T-helper 2 cell (primary cell): Measurements from ENCODE around the gene TOR4A.

ENCODE experiments used
- DNase-seq, 5 experiments: peaks; one replicate each; pipeline versions ENCODE4 v3.0.0 to v3.0.0-alpha.2; 2012 to 2022
- total RNA-seq, 2 donors: gene quantifications; one replicate each; lab custom pipeline; 2026; lab: John Stamatoyannopoulos, UW

Gene TOR4A
- total RNA-seq = 4.0 to 4.1 reads per million in 2 donors

GRCh38 chr9:137277329-137278041 lies at the start of gene TOR4A:
TSS of gene TOR4A (plus strand) at chr9:137277726. CDS start at chr9:137278690, 964 bp downstream.
- peak in 1 of 5 experiments; percentile 40 for DNase-seq

GRCh38 chr9:137227853-137228505 lies 49.5 kb upstream of the TOR4A start:
- DNase-seq = no peak

- DNase-seq = no peak
Observed at GRCh38 chr9:137228506-137228967, 49.0 kb upstream of the TOR4A start.

DNA sequence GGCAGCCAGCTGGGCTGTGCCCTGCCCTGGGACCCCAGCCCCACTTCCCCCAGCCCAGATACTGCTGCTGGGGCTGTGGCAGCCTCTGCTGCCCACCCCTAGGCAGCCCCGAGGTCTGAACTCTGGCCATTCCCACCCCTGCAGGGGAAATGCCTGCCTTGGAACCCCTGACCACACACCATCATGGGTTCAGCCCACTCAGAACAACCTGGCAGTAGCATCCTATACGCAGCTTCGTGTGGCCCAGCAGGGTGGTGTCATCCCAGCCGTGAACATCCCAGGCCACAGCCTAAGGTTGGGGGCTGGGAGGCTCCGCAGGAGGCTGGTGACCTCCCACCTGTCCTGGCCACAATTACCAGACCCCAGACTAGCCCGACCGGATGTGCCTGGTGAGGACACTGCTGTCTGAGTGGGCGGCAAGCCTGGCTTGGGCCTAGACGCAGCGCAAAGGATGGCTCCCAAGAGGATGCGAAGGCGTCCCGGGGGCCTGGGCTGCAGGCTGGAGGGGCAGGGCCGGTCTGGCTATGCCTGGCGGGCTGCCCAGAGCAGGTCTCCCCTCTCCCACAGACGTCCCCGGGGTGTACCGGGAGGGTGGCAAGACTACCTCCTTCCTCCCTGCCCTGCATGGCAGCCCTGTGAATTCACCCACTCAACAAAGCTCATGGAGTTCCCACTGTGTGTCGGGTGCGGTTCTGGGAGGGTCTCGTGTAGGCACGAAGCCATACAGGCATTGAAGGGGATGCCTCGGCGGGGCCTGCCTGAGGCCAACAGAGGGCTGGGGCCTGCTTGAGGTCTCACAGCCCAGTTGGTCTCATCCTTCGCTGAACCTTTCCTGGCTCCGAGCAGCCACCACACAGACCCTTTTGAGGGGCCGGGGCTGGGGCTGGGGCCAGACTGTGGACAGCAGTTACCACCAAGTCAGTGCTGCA lies 48.3 kb upstream of the TOR4A start:
- no peak for DNase-seq

DNA sequence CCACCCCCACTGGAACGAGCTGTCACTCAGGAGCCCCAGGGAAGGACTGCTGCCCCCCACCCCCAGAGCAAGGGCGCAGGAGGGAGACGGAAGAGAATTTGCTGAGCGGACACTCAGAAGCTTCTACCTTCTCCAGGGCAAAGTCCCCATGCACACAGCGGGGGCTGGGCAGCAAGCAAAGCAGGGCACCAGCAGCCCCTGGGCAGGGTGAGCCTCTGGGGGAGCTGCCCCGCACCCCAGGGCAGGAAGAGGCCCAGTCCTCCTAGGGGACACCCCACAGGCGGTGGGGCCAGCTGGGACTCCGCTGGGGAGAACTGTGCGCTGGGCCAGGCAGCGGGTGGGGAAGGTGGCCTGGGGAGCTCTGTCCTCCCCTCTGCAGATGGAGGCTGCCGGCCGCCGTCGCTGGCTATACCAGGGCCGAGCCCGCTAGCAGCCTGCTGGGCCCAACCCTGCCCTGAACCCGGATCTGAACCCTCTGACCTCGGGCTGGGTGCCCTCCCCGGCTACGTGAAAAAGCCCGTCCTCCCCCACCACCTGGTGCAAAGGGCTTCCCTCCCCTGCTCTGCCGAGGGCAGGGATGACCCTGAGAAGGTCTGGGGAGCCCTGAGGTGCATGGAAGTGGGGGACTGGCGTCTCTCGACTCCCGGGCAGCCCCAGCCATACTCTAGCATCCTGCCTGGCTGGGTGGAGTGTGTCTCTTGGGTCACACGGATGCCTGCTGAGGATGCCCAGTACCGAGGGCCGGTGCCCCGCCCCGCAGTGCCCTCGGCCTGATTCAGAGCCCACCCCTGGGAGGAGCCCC lies 47.4 kb upstream of the TOR4A start:
- DNase-seq = no peak

GRCh38 chr9:137230705-137231371 lies 46.7 kb upstream of the TOR4A start, which contains the start of gene SLC34A3:
TSS of gene SLC34A3 (plus strand) at chr9:137230901. CDS start at chr9:137231703, 802 bp downstream.
- no peak for DNase-seq

- DNase-seq = no peak
Observed at GRCh38 chr9:137231372-137232039, 46.0 kb upstream of the TOR4A start.

- no peak for DNase-seq
Observed at GRCh38 chr9:137232101-137232500, 45.4 kb upstream of the TOR4A start.

GRCh38 chr9:137232510-137232909 lies 45.0 kb upstream of the TOR4A start:
- DNase-seq = no peak

DNA sequence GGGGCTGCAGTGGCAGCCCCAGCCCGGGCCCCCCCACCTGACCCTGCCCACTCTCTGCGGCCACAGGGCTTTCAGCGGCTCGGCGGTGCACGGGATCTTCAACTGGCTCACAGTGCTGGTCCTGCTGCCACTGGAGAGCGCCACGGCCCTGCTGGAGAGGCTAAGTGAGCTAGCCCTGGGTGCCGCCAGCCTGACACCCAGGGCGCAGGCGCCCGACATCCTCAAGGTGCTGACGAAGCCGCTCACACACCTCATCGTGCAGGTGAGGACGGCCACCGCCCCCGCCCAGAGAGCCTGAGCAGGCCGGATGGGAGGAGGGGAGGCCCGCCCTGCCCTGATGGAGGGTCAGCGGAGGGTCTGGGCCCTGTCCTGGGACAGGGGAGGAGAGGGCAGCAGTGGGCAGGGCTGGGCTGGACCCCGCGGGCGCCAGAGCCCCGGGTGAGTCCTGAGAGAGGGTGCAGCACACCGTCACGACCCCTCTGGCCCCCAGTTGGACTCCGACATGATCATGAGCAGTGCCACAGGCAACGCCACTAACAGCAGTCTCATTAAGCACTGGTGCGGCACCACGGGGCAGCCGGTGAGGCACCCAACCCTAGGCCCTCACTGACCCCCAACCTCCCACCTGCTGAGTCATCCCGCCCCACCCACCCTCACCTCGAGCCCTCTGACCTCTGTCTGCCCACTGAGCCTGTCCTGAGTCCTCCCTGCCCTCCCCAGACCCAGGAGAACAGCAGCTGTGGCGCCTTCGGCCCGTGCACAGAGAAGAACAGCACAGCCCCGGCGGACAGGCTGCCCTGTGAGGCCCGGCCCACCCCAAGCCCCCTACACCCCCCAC lies 44.2 kb upstream of the TOR4A start:
- no peak for DNase-seq

- DNase-seq = no peak
Observed at GRCh38 chr9:137234055-137234697, 43.4 kb upstream of the TOR4A start.

DNA sequence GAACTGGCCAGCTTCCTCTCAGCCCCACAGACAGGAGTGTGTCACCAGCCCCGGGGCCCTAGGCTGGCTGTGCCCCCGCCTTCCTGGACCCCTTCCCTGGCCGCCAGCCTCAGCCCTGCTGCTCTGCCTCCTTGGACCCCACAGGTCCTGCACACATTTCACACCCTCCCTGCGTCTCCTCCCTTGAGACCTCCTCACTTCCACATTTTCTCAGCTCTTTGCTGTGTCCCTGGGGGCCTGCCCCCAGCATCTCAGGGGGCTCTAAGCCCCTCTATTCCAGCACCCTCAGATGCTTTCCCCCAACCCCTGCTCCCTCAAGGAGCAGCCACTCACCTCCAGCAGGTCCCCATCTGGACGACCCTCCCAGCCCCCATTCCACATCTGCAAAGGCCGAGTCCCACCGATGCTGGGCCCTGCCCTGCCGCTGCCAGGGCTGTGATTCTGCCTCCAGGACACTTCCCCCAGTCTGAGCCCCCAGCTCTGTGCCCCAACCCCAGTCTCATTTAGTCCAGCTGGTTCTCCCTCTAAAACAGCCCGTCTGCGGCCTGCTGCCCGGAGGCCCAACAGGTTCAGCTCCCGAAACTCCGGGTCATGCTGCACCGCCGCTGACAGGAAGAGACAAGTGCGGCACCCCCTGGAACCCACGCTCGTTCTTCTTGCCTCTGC lies 42.6 kb upstream of the TOR4A start:
- no peak for DNase-seq

DNA sequence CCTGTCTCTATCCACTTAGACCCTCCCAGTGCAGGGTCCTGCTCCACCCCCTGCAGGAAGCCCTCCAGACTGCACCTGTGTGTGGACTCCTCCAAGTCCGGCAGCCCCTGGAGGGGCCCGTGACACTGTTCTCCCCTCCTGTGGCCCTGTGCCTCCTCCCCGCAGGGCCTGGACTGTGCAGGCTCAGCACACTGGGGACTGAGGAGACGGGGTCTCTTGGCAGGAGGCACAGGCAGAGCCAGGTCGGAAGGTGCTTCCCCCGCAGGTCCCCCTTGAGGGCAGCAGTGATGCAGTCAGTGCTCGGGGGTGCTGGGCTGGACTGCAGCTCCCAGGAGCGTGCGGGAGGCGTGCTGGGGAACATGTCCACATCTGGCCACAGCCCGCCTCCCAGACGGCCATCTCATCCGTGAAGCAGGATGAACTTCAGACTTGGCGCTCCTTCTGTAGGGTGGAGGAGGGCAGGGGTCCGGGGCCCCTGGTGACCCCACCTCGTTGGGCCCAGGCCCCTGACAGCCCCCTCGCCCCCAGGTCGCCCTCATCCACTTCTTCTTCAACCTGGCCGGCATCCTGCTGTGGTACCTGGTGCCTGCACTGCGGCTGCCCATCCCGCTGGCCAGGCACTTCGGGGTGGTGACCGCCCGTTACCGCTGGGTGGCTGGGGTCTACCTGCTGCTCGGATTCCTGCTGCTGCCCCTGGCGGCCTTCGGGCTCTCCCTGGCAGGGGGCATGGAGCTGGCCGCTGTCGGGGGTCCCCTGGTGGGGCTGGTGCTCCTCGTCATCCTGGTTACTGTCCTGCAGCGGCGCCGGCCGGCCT lies 41.9 kb upstream of the TOR4A start:
- DNase-seq = no peak

DNA sequence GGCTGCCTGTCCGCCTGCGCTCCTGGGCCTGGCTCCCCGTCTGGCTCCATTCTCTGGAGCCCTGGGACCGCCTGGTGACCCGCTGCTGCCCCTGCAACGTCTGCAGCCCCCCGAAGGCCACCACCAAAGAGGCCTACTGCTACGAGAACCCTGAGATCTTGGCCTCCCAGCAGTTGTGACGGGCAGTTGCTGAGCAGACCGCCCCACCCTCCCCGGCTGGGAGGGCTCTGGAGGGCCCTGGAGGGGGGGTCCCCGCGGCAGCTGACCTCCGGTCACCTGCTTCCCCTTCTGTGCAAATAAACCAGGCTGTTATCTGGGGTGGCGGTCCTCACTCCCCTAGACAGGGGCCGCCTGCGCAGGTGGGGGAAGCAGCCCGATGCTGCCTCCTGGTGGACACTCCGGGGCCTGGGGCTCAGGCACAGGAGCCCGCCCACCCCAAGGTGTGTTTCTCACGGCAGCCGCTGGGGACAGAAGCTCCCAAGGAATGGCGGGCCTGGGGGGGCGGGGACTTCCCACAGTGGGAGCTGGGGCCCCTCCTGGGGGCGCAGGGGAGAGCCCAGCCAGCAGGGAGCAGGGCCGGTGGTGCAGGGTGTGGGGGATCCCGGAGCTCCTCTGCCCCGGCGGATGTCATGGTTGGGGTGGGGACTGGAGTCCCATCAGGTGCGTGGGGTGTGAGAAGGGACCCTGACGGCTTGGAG lies 41.1 kb upstream of the TOR4A start:
- peak; percentile 80 to 88 (median 85) for DNase-seq

DNA sequence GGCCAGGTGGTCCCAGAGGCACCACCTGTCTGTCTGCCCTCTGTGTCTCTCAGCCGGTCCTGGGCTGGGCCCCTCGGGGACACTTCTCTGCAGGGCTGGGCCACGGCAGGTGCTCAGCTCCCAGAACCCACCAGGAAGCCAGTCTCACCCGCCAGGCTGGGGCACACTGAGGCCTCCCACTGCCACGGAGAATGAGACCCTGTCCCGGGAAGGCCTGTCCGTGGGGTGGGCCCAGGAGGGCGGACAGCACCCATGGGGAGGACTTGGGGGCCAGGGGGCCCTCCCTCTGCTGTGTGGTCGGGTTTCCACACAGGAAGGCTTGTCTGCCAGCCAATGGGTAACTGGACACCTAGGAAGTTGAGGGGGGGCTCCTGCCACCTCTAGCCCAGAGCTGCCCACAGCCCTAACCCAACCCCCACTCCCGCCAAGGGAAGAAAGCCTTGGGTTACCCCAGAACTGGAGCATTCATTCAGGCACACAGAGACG lies 40.5 kb upstream of the TOR4A start:
- DNase-seq = no peak

- DNase-seq = no peak
Observed at GRCh38 chr9:137237759-137238726, 39.5 kb upstream of the TOR4A start.
